Measurements from ENCODE around the gene SMCO2.

The SMCO2 gene

DNA sequence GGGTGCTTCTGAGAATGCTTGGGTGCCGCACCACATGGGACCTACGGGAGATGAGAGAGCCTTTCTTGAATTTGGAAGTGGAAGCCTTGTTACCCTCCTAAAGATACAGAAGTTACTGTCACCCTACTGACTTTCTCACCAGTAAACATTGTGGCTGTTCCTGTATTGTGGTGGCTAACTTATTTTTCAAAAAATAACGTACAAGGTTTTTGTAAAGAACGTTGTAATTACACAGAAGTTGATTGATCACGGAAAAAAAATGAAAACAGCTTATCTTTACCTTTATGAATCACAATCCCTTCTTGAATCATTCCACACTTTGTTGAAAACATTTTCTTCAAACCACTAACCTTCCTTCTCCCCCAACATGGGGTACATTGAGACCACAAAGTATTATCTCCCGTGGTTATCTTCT is 55.5 kb downstream of the SMCO2 start:
- DNase-seq = no peak

DNA sequence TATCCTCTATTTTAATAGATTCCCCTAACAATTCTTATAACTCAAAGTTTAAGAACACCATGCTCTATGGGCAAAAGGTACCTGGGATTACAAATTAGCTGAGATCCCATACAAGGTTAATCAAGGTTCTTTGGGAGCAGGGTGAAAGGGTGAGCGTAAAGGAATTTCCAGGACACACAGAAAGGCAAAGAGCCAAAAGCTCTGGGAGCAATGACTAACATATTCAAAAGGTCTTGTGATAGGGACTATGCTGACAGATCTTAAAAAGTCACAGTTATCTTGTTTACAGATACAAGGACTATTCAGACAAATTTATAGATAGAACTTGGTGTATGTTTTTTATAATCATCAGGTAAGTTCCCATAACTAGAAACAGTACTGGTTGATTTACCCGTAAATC is 58.0 kb downstream of the SMCO2 start:
- DNase-seq = no peak

DNA sequence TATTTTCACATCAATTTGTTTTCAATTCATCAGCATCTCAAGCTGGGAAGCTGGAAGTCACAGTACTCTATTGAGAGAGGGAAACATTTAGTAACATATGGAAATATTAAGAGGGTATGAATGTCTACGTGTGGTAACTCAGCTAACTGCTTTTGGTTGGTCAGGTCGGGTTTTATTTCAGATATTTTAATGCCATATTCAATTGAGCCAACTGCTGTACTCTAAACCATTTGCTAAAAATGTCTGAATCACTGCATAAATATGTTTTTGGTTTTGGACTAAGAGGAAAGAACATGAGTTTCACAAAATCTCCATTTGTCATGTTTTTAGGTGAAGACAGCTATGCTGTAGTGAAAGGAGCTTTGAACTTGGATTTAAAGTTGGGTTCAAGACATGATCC is 58.6 kb downstream of the SMCO2 start:
- no peak for DNase-seq

- DNase-seq = no peak
These were observed 59.2 kb downstream of the SMCO2 start for GRCh38 chr12:27505761-27506160.

DNA sequence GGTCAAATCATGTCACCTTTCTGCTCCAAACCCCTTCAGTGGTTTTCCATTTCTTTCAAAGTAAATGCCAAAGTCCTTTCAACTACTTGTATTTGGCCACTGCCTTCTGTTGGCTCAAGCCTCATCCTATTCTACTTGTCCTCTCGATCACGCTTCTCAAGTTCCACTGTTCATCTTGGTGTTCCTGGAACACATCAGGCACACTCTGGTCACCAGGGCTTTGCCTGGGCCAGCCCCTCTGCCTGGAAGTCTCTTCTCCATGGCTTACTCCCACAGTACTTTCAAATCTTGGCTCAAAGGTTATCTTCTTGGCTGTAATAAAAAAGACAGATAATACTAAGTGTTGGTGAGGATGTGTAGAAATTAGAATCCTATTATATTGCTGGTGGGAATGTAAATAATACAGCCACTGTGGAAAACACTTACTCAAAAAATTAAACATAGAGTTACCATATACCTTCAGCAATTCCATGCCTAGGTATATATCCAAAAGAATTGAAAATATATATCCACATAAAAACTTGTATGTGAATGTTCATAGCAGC is 60.2 kb downstream of the SMCO2 start:
- DNase-seq = no peak

DNA sequence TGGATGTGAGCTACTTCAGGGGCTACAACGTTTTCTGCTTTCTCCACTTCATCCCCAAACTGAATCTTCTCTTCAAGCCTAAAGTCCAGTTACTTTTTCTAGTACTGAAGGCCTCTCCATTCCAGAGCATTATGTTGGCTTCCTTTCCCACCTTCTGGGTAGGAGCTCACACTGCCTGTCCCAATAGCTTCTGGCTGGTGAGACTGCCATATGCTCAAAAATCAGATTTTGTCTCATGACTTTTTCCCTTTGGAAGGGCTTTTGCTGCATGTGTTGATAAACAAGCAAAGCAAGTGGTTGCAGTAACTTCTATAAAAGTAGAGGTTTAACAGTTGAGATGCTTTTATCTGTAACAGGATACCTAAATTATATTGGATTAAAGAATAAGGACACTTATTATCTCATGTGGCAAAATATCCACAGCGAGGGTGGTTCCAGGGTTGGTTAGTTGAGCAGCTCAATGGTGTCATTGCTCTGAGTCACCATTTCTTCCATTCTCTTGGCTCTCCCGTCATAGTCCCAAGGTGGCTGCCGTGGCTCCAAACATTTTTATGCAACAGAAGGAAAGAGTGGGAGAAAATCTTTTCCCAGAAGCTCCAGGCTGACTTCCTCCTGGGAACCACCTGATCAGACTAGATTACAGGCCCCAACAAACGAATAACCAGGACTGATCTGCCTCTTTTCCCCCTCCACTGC is 62.3 kb downstream of the SMCO2 start:
- no peak for DNase-seq

DNA sequence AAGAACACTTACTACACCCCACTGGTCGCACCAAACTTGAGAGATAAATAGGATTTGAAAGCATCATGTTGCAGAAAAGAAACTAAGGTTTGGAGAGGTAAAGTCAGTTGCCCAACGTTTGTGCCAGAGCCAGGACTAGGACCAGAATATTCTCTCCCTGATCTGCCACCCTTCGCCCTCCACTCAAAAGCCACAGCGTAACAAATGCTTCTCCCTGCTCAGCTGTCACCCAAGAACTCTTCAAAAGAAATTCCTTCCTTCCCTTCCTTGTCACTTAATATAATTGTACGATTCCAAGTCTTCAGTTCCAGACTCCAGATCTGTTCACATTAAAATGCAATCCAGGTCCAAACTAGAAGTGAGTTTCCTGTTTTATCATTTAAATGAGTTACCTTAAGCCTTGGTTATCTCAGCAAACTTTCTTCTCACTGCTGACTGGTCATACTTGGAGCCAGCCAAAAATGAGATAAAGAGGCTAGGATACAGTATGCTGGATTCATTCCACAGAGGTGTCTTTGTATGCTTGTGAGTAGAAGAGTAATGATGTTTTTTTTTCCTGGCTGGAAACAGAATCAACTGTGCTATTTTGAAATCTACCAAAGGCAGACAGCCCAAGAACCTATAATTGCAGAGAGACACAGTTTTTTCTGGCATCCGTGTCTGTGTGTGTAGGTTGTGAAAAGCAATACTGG is 64.6 kb downstream of the SMCO2 start:
- no peak for DNase-seq

- no peak for DNase-seq
These were observed 65.1 kb downstream of the SMCO2 start for GRCh38 chr12:27511723-27512045.

GRCh38 chr12:27513155-27513824 is 66.8 kb downstream of the SMCO2 start:
- no peak for DNase-seq

- no peak for DNase-seq
These were observed 69.1 kb downstream of the SMCO2 start for GRCh38 chr12:27515671-27516070.

- DNase-seq = no peak
These were observed 70.1 kb downstream of the SMCO2 start for GRCh38 chr12:27516625-27517024.

DNA sequence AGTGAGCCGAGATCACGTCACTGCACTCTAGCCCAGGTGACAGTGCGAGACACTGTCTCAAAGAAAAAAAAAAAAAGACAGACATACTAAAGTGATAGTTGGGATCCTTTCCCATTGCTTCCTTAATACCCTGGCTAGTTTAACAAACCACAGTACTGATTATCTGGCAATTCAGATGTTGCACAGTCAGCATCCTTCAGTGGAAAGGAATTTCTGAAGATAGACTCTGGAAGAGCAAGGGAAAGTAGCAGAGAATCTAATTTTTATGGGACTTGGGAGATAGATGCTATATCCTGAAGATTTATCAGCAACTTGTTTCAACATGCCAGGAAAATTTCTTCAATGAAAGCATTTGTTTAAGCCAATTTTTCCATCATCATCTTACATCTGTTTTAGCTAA is 71.0 kb downstream of the SMCO2 start:
- no peak for DNase-seq

DNA sequence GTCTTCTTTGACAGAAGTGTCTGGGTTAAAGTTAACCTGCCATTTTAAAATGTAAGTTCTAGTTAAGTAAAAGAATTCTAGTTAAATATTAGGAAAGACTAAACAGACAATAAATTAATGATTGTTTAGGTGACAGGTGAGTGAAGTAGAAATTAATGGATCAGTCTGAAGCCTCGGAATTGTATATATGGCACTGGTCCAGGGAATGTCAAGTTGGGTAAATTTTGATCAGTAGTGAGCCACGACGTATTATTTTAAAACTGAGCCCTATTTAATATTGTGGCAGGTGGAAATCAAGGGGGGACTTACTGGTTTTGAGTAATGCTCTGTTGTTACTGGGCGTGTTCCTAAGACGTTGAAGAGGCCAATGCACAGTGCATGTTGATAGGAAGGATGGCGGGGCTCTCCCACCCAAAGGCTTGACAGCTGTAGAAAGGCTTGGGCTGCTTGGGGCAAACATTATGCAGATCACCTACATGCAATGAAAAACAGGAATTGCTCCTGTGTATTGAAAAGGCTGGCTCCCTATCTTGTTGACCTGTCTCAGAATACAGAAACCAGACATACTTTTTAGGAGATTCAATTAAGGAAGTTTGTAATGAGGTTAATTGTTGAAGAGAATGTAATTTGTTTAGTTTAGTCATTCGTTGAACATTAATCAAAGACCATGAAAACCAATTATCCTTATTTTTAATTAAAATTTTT is 71.6 kb downstream of the SMCO2 start:
- no peak for DNase-seq

GRCh38 chr12:27521066-27521465 is 74.5 kb downstream of the SMCO2 start:
- no peak for DNase-seq

- DNase-seq = no peak
These were observed 75.4 kb downstream of the SMCO2 start for GRCh38 chr12:27521981-27522380.

DNA sequence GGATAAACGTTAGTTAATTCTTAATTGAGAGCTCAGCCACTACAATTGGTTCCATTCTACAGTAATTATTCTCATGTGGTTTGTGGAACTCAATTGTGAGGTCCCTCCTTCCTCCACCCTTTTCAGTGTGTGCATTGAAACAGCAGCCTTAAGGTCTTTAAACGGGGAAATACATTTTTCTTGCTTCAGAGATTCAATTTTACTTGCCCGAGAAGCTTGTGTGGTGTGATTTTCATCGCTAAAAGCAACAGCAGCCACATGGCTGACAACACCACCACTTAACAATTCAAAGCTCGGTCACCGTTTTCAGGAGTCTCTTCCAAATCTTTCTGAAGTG is 76.7 kb downstream of the SMCO2 start:
- DNase-seq = no peak

GRCh38 chr12:27523642-27524493 is 77.3 kb downstream of the SMCO2 start, which contains the start of gene PPFIBP1:
PPFIBP1 (plus strand) TSS chr12:27524206; CDS start chr12:27633397, 109,191 bp downstream.
- peak; percentile 99 for DNase-seq

- DNase-seq = no peak
These were observed 77.9 kb downstream of the SMCO2 start for GRCh38 chr12:27524494-27524835.

GRCh38 chr12:27524839-27525753 is 78.6 kb downstream of the SMCO2 start:
- DNase-seq = no peak

GRCh38 chr12:27527512-27527911 is 81.0 kb downstream of the SMCO2 start:
- DNase-seq = no peak

- DNase-seq = no peak
These were observed 82.3 kb downstream of the SMCO2 start for GRCh38 chr12:27528788-27529187.

Measured in activated CD8-positive, alpha-beta memory T cell treated with anti-CD3 and anti-CD28 coated beads, Interleukin-2, amount 50 U/mL, for 4 hours (primary cell).